ACC112 (cell line): ENCODE data around the gene TCHP.

Experiments
- H2AFZ ChIP-seq: fragments of 200-600 bp; sonication (generic); one replicate; pipeline ENCODE4 v1.6.0; 2017; ENCODE audit warnings: antibody characterized with exemption, low read length; ENCODE audit not compliant: unreplicated experiment
- H3K27ac ChIP-seq: fragments of 200-600 bp; sonication (generic); 2 replicates; pipeline ENCODE4 v1.5.1; 2014; ENCODE audit warnings: low read depth, mild to moderate bottlenecking, antibody characterized with exemption, low read length, moderate library complexity
- H3K27me3 ChIP-seq: fragments of 200-600 bp; sonication (generic); 2 replicates; pipeline ENCODE4 v1.6.1; 2014; ENCODE audit warnings: mild to moderate bottlenecking, antibody characterized with exemption, low read length, moderate library complexity, mixed read lengths; ENCODE audit not compliant: insufficient read depth
- H3K36me3 ChIP-seq: fragments of 200-600 bp; sonication (generic); 2 replicates; pipeline ENCODE4 v1.6.1; 2016; ENCODE audit warnings: mild to moderate bottlenecking, antibody characterized with exemption, low read length, moderate library complexity, mixed read lengths; ENCODE audit not compliant: insufficient read depth
- H3K4me1 ChIP-seq: fragments of 200-600 bp; sonication (generic); one replicate; pipeline ENCODE4 v1.6.1; 2016; ENCODE audit warnings: low read length, mixed read lengths; ENCODE audit not compliant: insufficient read depth, unreplicated experiment, control insufficient read depth
- H3K4me3 ChIP-seq: fragments of 200-600 bp; sonication (generic); 2 replicates; pipeline ENCODE4 v1.5.1; 2014; ENCODE audit warnings: mild to moderate bottlenecking, low read depth, low read length
- H3K79me2 ChIP-seq: fragments of 200-600 bp; sonication (generic); one replicate; pipeline ENCODE4 v1.6.0; 2016; ENCODE audit warnings: low read length; ENCODE audit not compliant: control insufficient read depth, unreplicated experiment, insufficient read depth

Gene TCHP

DNA sequence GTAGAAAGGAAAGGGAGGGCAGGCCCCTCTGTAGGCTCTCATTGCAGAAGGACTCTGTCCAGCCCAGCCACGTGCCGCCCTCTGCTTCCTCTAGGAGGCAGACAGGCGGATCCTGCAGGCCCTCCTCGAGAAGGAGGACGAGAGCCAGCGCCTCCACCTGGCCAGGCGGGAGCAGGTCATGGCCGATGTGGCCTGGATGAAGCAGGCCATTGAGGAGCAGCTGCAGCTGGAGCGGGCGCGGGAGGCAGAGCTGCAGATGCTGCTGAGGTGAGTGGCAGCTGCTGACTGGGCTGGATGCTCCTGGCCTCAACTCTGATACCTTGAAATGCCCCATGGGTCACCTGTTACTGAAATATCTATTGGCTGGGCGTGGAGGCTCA is 10.9 kb downstream of the TCHP start:
- Histone ChIP-seq H3K4me1 (no peaks in the 10 kb centered on the region), H3K27me3 (no peaks in the 10 kb centered on the region), H3K79me2 (no peaks in the 10 kb centered on the region), H3K27ac (no peak overlapping the region), H3K4me3 (no peak overlapping the region), H3K36me3 (peaks cover 13% of the 10 kb centered on the region; the same call in 1 of the 2 replicates), H2AFZ (no peak overlapping the region)

- H3K4me3 ChIP-seq: no peak overlapping the region
- peaks cover 13% of the 10 kb centered on the region; the same call in 1 of the 2 replicates for H3K36me3 ChIP-seq
- no peaks in the 10 kb centered on the region for H3K79me2 ChIP-seq
- no peak overlapping the region for H2AFZ ChIP-seq
- H3K27me3 ChIP-seq: no peaks in the 10 kb centered on the region
- H3K27ac ChIP-seq: no peak overlapping the region
- no peaks in the 10 kb centered on the region for H3K4me1 ChIP-seq
These were observed 12.8 kb downstream of the TCHP start for GRCh38 chr12:109912855-109913321.

DNA sequence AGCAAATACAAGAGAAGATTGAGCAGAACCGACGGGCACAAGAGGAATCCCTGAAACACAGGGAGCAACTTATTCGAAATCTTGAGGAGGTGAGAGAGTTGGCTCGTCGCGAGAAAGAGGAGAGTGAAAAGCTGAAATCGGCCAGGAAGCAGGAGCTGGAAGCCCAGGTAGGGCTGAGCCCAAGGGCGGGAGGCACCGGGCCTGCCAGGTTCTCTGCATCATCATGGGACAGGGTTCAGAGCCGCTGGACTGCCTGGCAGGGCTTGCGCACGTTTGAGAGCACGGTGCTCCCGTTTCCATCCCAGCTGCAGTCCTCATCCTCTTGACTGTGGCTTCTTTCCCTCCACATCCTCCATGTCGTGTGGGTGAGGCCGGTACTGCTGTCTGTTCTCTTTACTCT is 14.4 kb downstream of the TCHP start:
- Histone ChIP-seq H3K27me3 (no peaks in the 10 kb centered on the region), H3K4me3 (no peak overlapping the region), H3K79me2 (no peaks in the 10 kb centered on the region), H3K36me3 (peaks cover 6% of the 10 kb centered on the region; the same call in 1 of the 2 replicates), H3K4me1 (no peaks in the 10 kb centered on the region), H3K27ac (no peak overlapping the region), H2AFZ (no peak overlapping the region)

DNA sequence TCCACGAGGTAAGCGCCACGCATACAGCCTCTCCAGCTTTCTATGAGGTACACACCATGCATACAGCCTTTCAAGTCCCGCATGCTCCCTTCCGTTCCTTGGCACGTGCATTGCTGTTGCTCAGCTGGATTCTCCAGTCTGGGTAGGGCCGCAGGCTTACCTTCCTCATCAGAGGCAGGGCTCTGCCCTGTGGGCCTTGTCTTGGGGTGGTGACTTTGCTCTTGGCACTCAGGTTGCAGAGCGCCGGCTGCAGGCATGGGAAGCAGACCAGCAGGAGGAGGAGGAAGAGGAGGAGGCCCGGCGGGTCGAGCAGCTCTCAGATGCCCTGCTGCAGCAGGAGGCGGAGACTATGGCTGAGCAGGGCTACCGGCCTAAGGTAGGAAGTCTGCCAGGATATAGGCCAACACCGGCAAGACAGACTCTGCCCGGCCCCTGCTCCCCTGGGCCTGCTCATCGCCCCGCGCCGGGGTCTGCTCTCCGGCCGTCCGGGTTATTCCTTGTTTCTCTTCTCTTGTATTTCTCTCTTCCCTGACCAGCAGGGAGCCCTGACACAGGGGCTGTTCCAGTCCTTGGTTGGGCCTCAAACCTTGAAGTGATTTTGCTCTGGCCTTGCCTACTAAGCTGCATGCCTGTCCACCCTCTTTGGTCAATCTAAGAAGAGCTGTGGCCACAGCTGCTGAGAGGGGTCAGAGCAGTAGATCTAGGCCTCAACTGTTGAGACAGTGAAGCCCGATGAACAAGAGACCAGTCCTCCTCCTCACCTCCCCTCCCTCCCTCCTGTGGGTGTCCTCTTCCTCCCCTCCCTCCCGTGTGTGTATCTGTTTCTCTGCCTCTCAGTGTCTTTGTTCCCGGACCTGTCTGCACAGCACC is 15.3 kb downstream of the TCHP start:
- peaks cover 6% of the 10 kb centered on the region; the same call in 1 of the 2 replicates for H3K36me3 ChIP-seq
- H3K4me1 ChIP-seq: no peaks in the 10 kb centered on the region
- no peaks in the 10 kb centered on the region for H3K79me2 ChIP-seq

GRCh38 chr12:109916045-109916444 is 16.0 kb downstream of the TCHP start:
- Histone ChIP-seq H3K79me2 (no peaks in the 10 kb centered on the region), H3K27me3 (no peaks in the 10 kb centered on the region), H3K4me3 (no peak overlapping the region), H3K4me1 (no peaks in the 10 kb centered on the region), H3K27ac (no peak overlapping the region), H3K36me3 (peaks cover 6% of the 10 kb centered on the region; the same call in 1 of the 2 replicates), H2AFZ (no peak overlapping the region)

More for the DNA sequence above, 15.3 kb downstream of the TCHP start:
- Histone ChIP-seq H3K4me3 (no peak overlapping the region), H3K27ac (no peak overlapping the region), H2AFZ (no peak overlapping the region), H3K27me3 (no peaks in the 10 kb centered on the region)

GRCh38 chr12:109919456-109919855 is 19.4 kb downstream of the TCHP start:
- Histone ChIP-seq H3K79me2 (no peaks in the 10 kb centered on the region), H3K4me1 (no peaks in the 10 kb centered on the region), H3K4me3 (no peak overlapping the region)

GRCh38 chr12:109920261-109920780 is 20.2 kb downstream of the TCHP start:
- Histone ChIP-seq H3K27me3 (no peaks in the 10 kb centered on the region), H3K4me3 (no peak overlapping the region), H3K4me1 (no peaks in the 10 kb centered on the region), H2AFZ (no peak overlapping the region), H3K36me3 (peaks cover 3% of the 10 kb centered on the region; the same call in 1 of the 2 replicates), H3K27ac (no peak overlapping the region), H3K79me2 (no peaks in the 10 kb centered on the region)

More at GRCh38 chr12:109919456-109919855, 19.4 kb downstream of the TCHP start:
- Histone ChIP-seq H3K27ac (no peak overlapping the region), H3K36me3 (peaks cover 3% of the 10 kb centered on the region; the same call in 1 of the 2 replicates), H2AFZ (no peak overlapping the region), H3K27me3 (no peaks in the 10 kb centered on the region)

DNA sequence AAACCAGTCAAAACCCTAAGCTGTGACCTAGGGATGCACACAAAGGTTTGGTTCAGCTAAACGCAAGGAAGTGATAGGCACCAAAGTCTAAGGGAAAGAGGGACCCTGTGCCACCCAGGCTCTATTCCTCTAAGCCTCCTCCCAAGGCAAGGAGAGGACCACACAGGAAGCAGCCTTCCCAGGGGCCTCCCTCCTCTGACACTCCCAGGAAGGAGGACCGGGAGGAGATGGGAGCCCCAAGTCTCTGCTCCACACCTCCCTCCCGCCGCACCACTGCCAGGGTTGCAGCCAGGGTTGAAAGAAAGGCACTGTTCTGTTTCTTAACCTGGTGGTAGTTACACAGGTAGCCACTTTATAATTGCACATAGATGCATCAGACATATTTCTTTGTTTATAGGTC is 21.9 kb downstream of the TCHP start:
- H3K27ac ChIP-seq: no peak overlapping the region
- H2AFZ ChIP-seq: no peak overlapping the region
- H3K4me3 ChIP-seq: no peak overlapping the region
- no peaks in the 10 kb centered on the region for H3K4me1 ChIP-seq
- H3K27me3 ChIP-seq: no peaks in the 10 kb centered on the region
- H3K79me2 ChIP-seq: no peaks in the 10 kb centered on the region
- no peaks in the 10 kb centered on the region for H3K36me3 ChIP-seq

DNA sequence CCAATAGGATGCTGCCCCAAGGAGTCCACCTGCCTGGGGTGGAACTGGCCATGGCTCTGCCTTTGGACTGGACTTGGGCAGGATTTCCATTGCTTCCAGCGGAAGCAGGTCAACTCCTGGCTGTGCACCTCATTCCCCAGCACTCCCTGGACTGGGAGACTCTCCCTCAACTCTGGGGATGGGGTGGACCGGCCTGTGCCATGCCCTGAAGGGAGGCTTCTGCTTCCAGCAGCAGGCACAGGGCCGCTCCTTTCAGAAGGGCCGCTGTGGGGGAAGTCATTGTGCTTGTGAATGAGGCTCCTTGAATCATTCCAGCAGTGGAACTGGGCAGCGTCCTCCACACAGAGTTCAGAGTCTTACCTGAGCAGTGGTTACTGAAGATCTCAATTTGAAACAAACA is 23.0 kb downstream of the TCHP start:
- no peaks in the 10 kb centered on the region for H3K79me2 ChIP-seq
- no peak overlapping the region for H2AFZ ChIP-seq
- H3K4me1 ChIP-seq: no peaks in the 10 kb centered on the region
- H3K27me3 ChIP-seq: no peaks in the 10 kb centered on the region
- H3K4me3 ChIP-seq: no peak overlapping the region
- no peak overlapping the region for H3K27ac ChIP-seq
- no peaks in the 10 kb centered on the region for H3K36me3 ChIP-seq

DNA sequence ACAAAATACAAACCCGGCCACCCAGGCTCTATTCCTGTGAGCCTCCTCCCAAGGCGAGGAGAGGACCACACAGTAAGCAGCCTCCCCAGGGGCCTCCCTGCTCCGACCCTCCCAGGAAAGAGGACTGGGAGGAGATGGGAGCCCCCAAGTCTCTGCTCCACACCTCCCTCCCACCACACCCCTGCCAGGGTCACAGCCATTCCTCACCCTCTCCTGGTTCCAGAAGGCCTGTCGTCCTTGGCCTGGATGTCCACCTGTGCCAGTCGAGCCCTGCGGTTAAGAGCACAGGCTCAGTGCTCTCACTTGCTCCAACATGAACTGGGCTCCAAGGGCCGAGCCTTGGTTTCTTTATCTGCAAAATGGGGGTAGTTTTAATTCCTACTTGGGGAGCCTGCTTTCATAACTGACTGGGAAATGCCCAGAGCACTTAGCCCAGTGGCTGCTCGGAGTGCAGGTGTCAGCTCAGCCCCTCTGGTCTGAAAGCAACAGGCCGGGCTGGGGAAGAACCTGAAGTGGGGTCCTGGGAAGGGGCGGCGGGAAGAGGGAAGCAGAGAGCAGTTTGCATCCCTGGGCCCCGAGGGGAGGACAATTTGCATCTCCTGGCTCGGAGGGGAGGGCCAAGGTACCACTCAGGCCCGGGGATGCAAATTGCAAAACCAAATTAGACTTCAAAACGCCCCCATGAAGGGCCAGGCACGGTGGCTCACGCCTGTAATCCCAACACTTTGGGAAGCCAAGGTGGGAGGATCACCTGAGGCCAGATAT is 23.6 kb downstream of the TCHP start:
- H3K27ac ChIP-seq: no peak overlapping the region

More for the DNA sequence above, 23.6 kb downstream of the TCHP start:
- no peaks in the 10 kb centered on the region for H3K36me3 ChIP-seq
- no peak overlapping the region for H2AFZ ChIP-seq
- H3K27me3 ChIP-seq: no peaks in the 10 kb centered on the region
- H3K79me2 ChIP-seq: no peaks in the 10 kb centered on the region
- H3K4me1 ChIP-seq: no peaks in the 10 kb centered on the region
- H3K4me3 ChIP-seq: no peak overlapping the region
